Hypothalamus (tissue), 51 donors: ENCODE measurements around the gene GLIS1.

ENCODE experiments used
- DNase-seq, 51 donors: peaks; one replicate each; lab custom pipeline; 2025; lab: John Stamatoyannopoulos, UW

GLIS1 gene

GRCh38 chr1:53553734-53554509 is 185.0 kb downstream of the GLIS1 start:
- no peak for DNase-seq

- no peak for DNase-seq
These were observed 185.8 kb downstream of the GLIS1 start for GRCh38 chr1:53552981-53553733.

GRCh38 chr1:53552146-53552861 is 186.7 kb downstream of the GLIS1 start:
- no peak for DNase-seq

- no peak for DNase-seq
These were observed 187.5 kb downstream of the GLIS1 start for GRCh38 chr1:53551428-53551995.

GRCh38 chr1:53550201-53550741 is 188.7 kb downstream of the GLIS1 start:
- no peak for DNase-seq

GRCh38 chr1:53549781-53550180 is 189.2 kb downstream of the GLIS1 start:
- no peak for DNase-seq

GRCh38 chr1:53549287-53549686 is 189.7 kb downstream of the GLIS1 start:
- no peak for DNase-seq

GRCh38 chr1:53548031-53548491 is 190.9 kb downstream of the GLIS1 start:
- no peak for DNase-seq

GRCh38 chr1:53547231-53547790 is 191.7 kb downstream of the GLIS1 start:
- no peak for DNase-seq

GRCh38 chr1:53546409-53547155 is 192.4 kb downstream of the GLIS1 start:
- DNase-seq, result no peak

- DNase-seq, result no peak
These were observed 193.1 kb downstream of the GLIS1 start for GRCh38 chr1:53545663-53546408.

- no peak for DNase-seq
These were observed 194.0 kb downstream of the GLIS1 start for GRCh38 chr1:53544728-53545515.

GRCh38 chr1:53543778-53544695 is 194.9 kb downstream of the GLIS1 start:
- DNase-seq, result no peak

GRCh38 chr1:53543130-53543777 is 195.7 kb downstream of the GLIS1 start:
- DNase-seq, result no peak

GRCh38 chr1:53542551-53542950 is 196.4 kb downstream of the GLIS1 start:
- no peak for DNase-seq

- DNase-seq, result no peak
These were observed 197.0 kb downstream of the GLIS1 start for GRCh38 chr1:53541761-53542550.
